Measurements from ENCODE around the gene SPDYE17.
"Not testable (repeated sequence)": the region's sequence is repeated elsewhere in the genome, so short reads cannot be mapped to it uniquely, and the experiment has no call there.

SPDYE17 gene

GRCh38 chr7:76998285-76998589 lies 33.9 kb downstream of the SPDYE17 start:
- no peaks in the 10 kb centered on the region for H3K4me1 ChIP-seq (ENCODE audit: control insufficient read depth, insufficient read depth, low read length, unreplicated experiment)
- no peaks in the 10 kb centered on the region for H3K79me2 ChIP-seq (ENCODE audit: control insufficient read depth, insufficient read depth, low read length, unreplicated experiment)
- H3K4me3 ChIP-seq (ENCODE audit: low read depth, low read length): no peak overlapping the region
- H3K27ac ChIP-seq (ENCODE audit: low read depth, low read length): no peak overlapping the region
- H3K36me3 ChIP-seq (ENCODE audit: insufficient read depth, low read length): no peaks in the 10 kb centered on the region
- H2AFZ ChIP-seq (ENCODE audit: low read length, unreplicated experiment): no peak overlapping the region
- H3K27me3 ChIP-seq (ENCODE audit: insufficient read depth, low read length): no peaks in the 10 kb centered on the region

GRCh38 chr7:76997381-76998284 lies 34.5 kb downstream of the SPDYE17 start:
- no peak overlapping the region for H3K27ac ChIP-seq (ENCODE audit: low read depth, low read length)
- H3K4me1 ChIP-seq (ENCODE audit: control insufficient read depth, insufficient read depth, low read length, unreplicated experiment): no peaks in the 10 kb centered on the region
- H3K27me3 ChIP-seq (ENCODE audit: insufficient read depth, low read length): no peaks in the 10 kb centered on the region
- H2AFZ ChIP-seq (ENCODE audit: low read length, unreplicated experiment): no peak overlapping the region
- H3K36me3 ChIP-seq (ENCODE audit: insufficient read depth, low read length): no peaks in the 10 kb centered on the region
- H3K79me2 ChIP-seq (ENCODE audit: control insufficient read depth, insufficient read depth, low read length, unreplicated experiment): no peaks in the 10 kb centered on the region
- H3K4me3 ChIP-seq (ENCODE audit: low read depth, low read length): no peak overlapping the region

GRCh38 chr7:76996932-76997331 lies 35.2 kb downstream of the SPDYE17 start:
- not testable (repeated sequence) for H3K79me2 ChIP-seq (ENCODE audit: control insufficient read depth, insufficient read depth, low read length, unreplicated experiment); H2AFZ ChIP-seq (ENCODE audit: low read length, unreplicated experiment); H3K27me3 ChIP-seq (ENCODE audit: insufficient read depth, low read length); H3K36me3 ChIP-seq (ENCODE audit: insufficient read depth, low read length); H3K4me3 ChIP-seq (ENCODE audit: low read depth, low read length); H3K4me1 ChIP-seq (ENCODE audit: control insufficient read depth, insufficient read depth, low read length, unreplicated experiment); H3K27ac ChIP-seq (ENCODE audit: low read depth, low read length)

GRCh38 chr7:76994286-76994685 lies 37.9 kb downstream of the SPDYE17 start:
- not testable (repeated sequence) for H3K4me1 ChIP-seq (ENCODE audit: control insufficient read depth, insufficient read depth, low read length, unreplicated experiment); H3K27ac ChIP-seq (ENCODE audit: low read depth, low read length); H3K27me3 ChIP-seq (ENCODE audit: insufficient read depth, low read length); H2AFZ ChIP-seq (ENCODE audit: low read length, unreplicated experiment); H3K36me3 ChIP-seq (ENCODE audit: insufficient read depth, low read length); H3K4me3 ChIP-seq (ENCODE audit: low read depth, low read length); H3K79me2 ChIP-seq (ENCODE audit: control insufficient read depth, insufficient read depth, low read length, unreplicated experiment)

GRCh38 chr7:76993831-76994230 lies 38.3 kb downstream of the SPDYE17 start:
- H3K36me3 ChIP-seq (ENCODE audit: insufficient read depth, low read length); H3K27ac ChIP-seq (ENCODE audit: low read depth, low read length); H3K4me3 ChIP-seq (ENCODE audit: low read depth, low read length); H3K27me3 ChIP-seq (ENCODE audit: insufficient read depth, low read length); H3K4me1 ChIP-seq (ENCODE audit: control insufficient read depth, insufficient read depth, low read length, unreplicated experiment); H3K79me2 ChIP-seq (ENCODE audit: control insufficient read depth, insufficient read depth, low read length, unreplicated experiment); H2AFZ ChIP-seq (ENCODE audit: low read length, unreplicated experiment): not testable (repeated sequence)

GRCh38 chr7:76992871-76993270 lies 39.3 kb downstream of the SPDYE17 start:
- H3K4me1 ChIP-seq (ENCODE audit: control insufficient read depth, insufficient read depth, low read length, unreplicated experiment); H2AFZ ChIP-seq (ENCODE audit: low read length, unreplicated experiment); H3K36me3 ChIP-seq (ENCODE audit: insufficient read depth, low read length); H3K4me3 ChIP-seq (ENCODE audit: low read depth, low read length); H3K79me2 ChIP-seq (ENCODE audit: control insufficient read depth, insufficient read depth, low read length, unreplicated experiment); H3K27ac ChIP-seq (ENCODE audit: low read depth, low read length); H3K27me3 ChIP-seq (ENCODE audit: insufficient read depth, low read length): not testable (repeated sequence)

GRCh38 chr7:76992204-76992603 lies 40.0 kb downstream of the SPDYE17 start:
- not testable (repeated sequence) for H3K36me3 ChIP-seq (ENCODE audit: insufficient read depth, low read length); H3K27ac ChIP-seq (ENCODE audit: low read depth, low read length); H3K27me3 ChIP-seq (ENCODE audit: insufficient read depth, low read length); H3K4me3 ChIP-seq (ENCODE audit: low read depth, low read length); H3K4me1 ChIP-seq (ENCODE audit: control insufficient read depth, insufficient read depth, low read length, unreplicated experiment); H3K79me2 ChIP-seq (ENCODE audit: control insufficient read depth, insufficient read depth, low read length, unreplicated experiment); H2AFZ ChIP-seq (ENCODE audit: low read length, unreplicated experiment)

GRCh38 chr7:76990202-76990601 lies 42.0 kb downstream of the SPDYE17 start:
- H3K27me3 ChIP-seq (ENCODE audit: insufficient read depth, low read length); H3K79me2 ChIP-seq (ENCODE audit: control insufficient read depth, insufficient read depth, low read length, unreplicated experiment); H3K27ac ChIP-seq (ENCODE audit: low read depth, low read length); H3K4me3 ChIP-seq (ENCODE audit: low read depth, low read length); H3K36me3 ChIP-seq (ENCODE audit: insufficient read depth, low read length); H3K4me1 ChIP-seq (ENCODE audit: control insufficient read depth, insufficient read depth, low read length, unreplicated experiment); H2AFZ ChIP-seq (ENCODE audit: low read length, unreplicated experiment): not testable (repeated sequence)

- not testable (repeated sequence) for H2AFZ ChIP-seq (ENCODE audit: low read length, unreplicated experiment); H3K27me3 ChIP-seq (ENCODE audit: insufficient read depth, low read length); H3K4me3 ChIP-seq (ENCODE audit: low read depth, low read length); H3K27ac ChIP-seq (ENCODE audit: low read depth, low read length); H3K79me2 ChIP-seq (ENCODE audit: control insufficient read depth, insufficient read depth, low read length, unreplicated experiment); H3K36me3 ChIP-seq (ENCODE audit: insufficient read depth, low read length); H3K4me1 ChIP-seq (ENCODE audit: control insufficient read depth, insufficient read depth, low read length, unreplicated experiment)
Measured at GRCh38 chr7:76985924-76986717, 46.0 kb downstream of the SPDYE17 start.

- H2AFZ ChIP-seq (ENCODE audit: low read length, unreplicated experiment); H3K36me3 ChIP-seq (ENCODE audit: insufficient read depth, low read length); H3K79me2 ChIP-seq (ENCODE audit: control insufficient read depth, insufficient read depth, low read length, unreplicated experiment); H3K4me3 ChIP-seq (ENCODE audit: low read depth, low read length); H3K27me3 ChIP-seq (ENCODE audit: insufficient read depth, low read length); H3K27ac ChIP-seq (ENCODE audit: low read depth, low read length); H3K4me1 ChIP-seq (ENCODE audit: control insufficient read depth, insufficient read depth, low read length, unreplicated experiment): not testable (repeated sequence)
Measured at GRCh38 chr7:76984784-76985136, 47.4 kb downstream of the SPDYE17 start.

All from ACC112 (cell line).